Upper lobe of left lung (tissue), 4 donors: ENCODE measurements around the gene GIMAP4.

Experiments
- CTCF ChIP-seq, 6 experiments: fragments of 450-650 bp in 4 of 6; fragments of 200-600 bp in 2 of 6; sonication (generic) in 2 of 6; IDR thresholded peaks; one replicate each; pipeline ENCODE4 v1.5.1; 2016 to 2019; ENCODE audit warnings: antibody characterized with exemption in 6 of 6
- EP300 ChIP-seq, 4 donors: sonication (generic); formaldehyde crosslinking; IDR thresholded peaks; one replicate each; pipeline ENCODE4 v1.5.1; 2017; ENCODE audit warnings: antibody characterized with exemption in 4 of 4, control low read depth in 2 of 4
- POLR2A ChIP-seq, 4 donors: fragments of 450-650 bp; IDR thresholded peaks; one replicate each; pipeline ENCODE4 v1.5.1; 2016 to 2017; ENCODE audit warnings: antibody characterized with exemption in 4 of 4, mild to moderate bottlenecking in 2 of 4
- POLR2AphosphoS5 ChIP-seq, 2 donors: sonication (generic); formaldehyde crosslinking; IDR thresholded peaks; one replicate each; pipeline ENCODE4 v1.5.1; 2017; ENCODE audit warnings: antibody characterized with exemption in 2 of 2

DNA sequence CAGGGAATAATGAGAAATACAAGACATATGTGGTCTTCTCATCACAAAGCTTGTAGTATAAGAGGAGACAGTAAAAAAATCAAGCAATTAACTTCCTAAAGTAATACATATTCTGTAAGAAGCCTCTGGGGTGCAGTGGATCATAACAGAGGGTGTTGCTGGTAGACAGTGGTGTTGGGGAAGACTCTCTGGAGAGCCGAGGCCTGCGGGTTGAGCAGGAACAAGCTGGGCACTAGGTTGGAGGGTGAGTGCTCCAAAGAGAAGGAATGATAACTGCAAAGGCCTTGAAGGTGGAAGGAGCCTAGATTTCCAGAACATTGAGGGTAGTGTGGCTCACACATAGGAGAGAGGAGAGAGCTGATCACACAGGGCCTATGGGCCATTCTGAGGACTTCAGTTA, 1.5 kb downstream of the GIMAP4 start:
- TF ChIP-seq CTCF (IDR thresholded peaks at IDR 0.05) (no peak), POLR2AphosphoS5 (IDR thresholded peaks at IDR 0.05) (no peak), POLR2A (IDR thresholded peaks at IDR 0.05) (no peak), EP300 (IDR thresholded peaks at IDR 0.05) (no peak)
